Uterus (tissue), 2 donors: ENCODE results near the gene FILIP1.

Experiments
- POLR2A ChIP-seq, 2 donors: fragments of 450-650 bp; IDR thresholded peaks; one replicate each; pipeline ENCODE4 v1.6.1; 2016; ENCODE audit warnings: antibody characterized with exemption in 2 of 2, mild to moderate bottlenecking in 1 of 2, moderate library complexity in 1 of 2
- TF ChIP-seq, protein P1 (sequence below), 4 experiments: fragments of 200-600 bp in 2 of 4; fragments of 450-650 bp in 2 of 4; sonication (generic) in 2 of 4; IDR thresholded peaks; one replicate each; pipeline ENCODE4 v1.5.1; 2016 to 2019; ENCODE audit warnings: antibody characterized with exemption in 4 of 4, mild to moderate bottlenecking in 2 of 4, moderate library complexity in 1 of 4

DNA sequence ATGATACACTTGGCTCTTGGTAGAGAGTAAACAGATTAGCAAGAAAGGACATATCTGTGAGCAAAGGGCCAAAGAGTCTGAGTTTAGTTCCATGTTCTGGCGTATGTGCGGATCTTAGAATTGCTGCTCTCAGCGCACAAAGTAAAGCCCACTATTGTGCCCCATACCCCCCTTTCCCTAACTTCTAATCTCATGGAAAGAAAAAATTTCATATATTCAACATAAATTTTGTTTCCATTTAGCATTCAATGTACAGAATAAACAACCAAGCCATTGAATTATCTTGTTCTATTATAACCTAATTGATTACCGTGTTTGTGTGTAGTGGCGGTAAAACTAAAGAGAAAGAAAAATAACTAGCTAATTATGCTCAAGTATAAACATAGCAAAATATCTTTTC lies 30.5 kb downstream of the FILIP1 start:
- TF ChIP-seq, protein P1, sequence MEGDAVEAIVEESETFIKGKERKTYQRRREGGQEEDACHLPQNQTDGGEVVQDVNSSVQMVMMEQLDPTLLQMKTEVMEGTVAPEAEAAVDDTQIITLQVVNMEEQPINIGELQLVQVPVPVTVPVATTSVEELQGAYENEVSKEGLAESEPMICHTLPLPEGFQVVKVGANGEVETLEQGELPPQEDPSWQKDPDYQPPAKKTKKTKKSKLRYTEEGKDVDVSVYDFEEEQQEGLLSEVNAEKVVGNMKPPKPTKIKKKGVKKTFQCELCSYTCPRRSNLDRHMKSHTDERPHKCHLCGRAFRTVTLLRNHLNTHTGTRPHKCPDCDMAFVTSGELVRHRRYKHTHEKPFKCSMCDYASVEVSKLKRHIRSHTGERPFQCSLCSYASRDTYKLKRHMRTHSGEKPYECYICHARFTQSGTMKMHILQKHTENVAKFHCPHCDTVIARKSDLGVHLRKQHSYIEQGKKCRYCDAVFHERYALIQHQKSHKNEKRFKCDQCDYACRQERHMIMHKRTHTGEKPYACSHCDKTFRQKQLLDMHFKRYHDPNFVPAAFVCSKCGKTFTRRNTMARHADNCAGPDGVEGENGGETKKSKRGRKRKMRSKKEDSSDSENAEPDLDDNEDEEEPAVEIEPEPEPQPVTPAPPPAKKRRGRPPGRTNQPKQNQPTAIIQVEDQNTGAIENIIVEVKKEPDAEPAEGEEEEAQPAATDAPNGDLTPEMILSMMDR (IDR thresholded peaks at IDR 0.05): no peak
- TF ChIP-seq POLR2A (IDR thresholded peaks at IDR 0.05): no peak
